Posterior vena cava (tissue), 2 donors: ENCODE results near the gene TRIM33. TPM values are rescaled to one million over a fixed set of nuclear protein-coding genes. Genes with fewer than 3 reads are reported as not detected.

Source experiments
- DNase-seq: peaks from one replicate; pipeline ENCODE4 v3.0.0-alpha.2; 2020; ENCODE audit warnings: low spot score
- intact Hi-C, 2 donors: fragments of 100-400 bp; cut with DNase I; formaldehyde crosslinking; loops; one replicate each; pipeline versions ENCODE4 v1.14.1 to v1.14.2; 2022 to 2023
- long read RNA-seq, 2 donors: library from polyadenylated mRNA; unstranded; transcript quantifications; one replicate each; pipeline ENCODE4 v2.0.0, GENCODE V29; 2020 to 2021
- total RNA-seq, 2 donors: library from RNA; stranded (reverse); fragmentation: NEBNext Ultra II Directional; extraction: Animal tissue kit (Norgen Biotek cat#: 25700); gene quantifications; one replicate each; pipeline ENCODE4 v1.2.1, GENCODE V29; 2021
- donor health status: DM: yes; HTN: yes; CAD: no.
- donor health status: DM: yes; HTN: yes; CAD: no.

The TRIM33 gene
- total RNA-seq, result 10 to 100 TPM; 25.9 to 28.2 TPM
- long read RNA-seq, donor 1, full-length matches to known transcripts, result 4 of 13 reads
- long read RNA-seq, donor 1, partial matches to known transcripts, result 7 of 13 reads
- long read RNA-seq, donor 1, other reads (novel, unspliced or antisense), result 2 of 13 reads
- long read RNA-seq, donor 2, partial matches to known transcripts, result 13 of 15 reads
- long read RNA-seq, donor 2, other reads (novel, unspliced or antisense), result 2 of 15 reads

DNA sequence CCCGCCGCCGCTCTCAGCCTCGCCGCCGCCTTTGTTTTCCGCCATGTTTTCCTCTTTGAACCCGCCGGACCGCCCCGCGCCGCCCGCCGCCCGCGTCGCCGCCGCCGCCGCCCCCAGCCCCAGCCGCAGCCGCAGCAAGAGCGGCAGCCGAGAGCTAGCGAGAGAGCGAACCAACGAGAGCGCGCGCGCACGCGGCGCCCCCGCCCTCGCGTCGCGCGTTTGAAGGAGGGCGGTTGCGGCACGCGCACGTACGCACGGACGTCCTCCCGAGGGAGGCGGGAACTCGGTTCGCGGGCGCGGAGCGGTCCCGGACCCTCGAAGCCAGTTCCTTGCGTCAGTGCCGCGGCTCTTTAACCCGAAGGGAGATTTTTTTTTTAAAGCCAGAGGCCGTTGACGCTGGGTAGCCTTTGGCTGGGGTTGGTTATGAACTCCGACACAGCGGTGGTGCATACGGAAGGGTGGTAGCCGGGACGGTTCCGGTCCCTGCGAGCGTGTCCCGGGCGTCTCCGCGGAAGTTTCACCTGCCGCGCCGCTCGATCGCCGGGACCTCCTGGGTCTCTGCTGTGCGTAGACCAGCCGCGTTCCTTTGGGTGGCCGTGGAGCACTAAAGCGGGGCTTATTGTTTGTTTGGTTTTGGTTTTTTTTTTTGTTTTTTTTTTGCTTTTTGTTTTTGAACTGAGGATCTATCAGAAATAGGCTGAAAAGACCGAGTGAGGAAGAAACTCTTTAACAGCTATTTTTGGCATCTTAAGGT is at the start of gene TRIM33:
Gene TRIM33 (minus strand): TSS at position 172 of the 754 bp plus-strand sequence. CDS start 127 bp downstream, at position 45.
- DNase-seq, result peak; percentile 98
- intact Hi-C loops, result no loop called here

DNA sequence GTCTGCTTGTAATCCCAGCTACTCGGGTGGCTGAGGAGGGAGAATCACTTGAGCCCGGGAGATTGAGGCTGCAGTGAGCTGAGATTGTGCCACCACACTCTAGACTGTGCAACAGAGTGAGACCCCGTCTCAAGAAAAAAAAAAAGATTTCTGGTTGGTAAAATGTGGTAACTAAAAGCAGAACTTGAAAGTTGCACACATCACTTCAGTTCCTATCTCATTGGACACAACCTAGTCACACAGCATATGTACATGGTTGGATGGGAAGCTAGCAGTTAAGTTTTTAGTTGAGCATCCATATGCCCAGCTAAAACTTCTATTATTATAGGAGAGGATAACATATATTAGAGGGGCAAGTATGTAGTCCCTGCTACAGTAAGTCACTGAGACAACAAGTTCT is 48.4 kb upstream of the TRIM33 start:
- intact Hi-C loops, result no loop called here

DNA sequence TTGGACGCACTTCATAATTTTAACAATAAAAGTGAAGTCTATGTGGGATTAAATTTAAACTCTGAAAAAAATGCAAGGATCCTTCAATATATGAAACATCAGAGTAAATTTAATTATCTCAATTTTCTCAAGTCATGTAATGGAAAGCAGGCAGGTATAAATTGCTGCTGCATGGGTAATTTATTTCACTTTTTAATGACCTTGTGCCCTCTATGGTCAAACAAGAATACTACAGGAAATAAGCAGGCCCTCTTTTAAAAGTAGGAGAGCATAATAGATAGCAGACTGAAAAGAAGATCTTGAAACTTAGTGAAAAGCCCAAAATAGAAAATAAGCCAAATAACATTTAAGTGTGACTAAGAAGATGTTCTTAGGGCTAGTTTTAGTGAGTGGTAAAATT is 47.5 kb upstream of the TRIM33 start:
- DNase-seq, result no peak
- intact Hi-C loops, result no loop called here

More for the DNA sequence above, 48.4 kb upstream of the TRIM33 start:
- DNase-seq, result no peak

DNA sequence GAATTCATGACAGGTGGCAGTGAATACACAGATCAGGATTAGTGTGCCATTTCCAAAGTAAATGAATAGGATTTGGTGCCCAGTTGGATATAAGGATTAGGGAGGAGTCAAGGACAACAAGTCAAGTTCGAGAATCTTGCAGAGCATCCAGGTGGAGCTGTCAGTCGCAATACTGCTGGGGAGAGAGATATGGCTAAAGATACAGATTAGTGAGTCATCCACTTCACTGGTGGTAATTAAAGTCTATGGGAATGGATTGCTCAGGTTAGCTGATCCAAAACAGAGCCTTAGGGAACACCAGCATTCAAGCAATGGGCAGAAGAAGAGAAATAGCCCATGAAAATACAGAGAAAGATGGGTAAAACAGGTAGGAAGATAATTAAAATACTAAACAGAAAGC is 43.6 kb upstream of the TRIM33 start:
- intact Hi-C loops, result no loop called here
- no peak for DNase-seq

DNA sequence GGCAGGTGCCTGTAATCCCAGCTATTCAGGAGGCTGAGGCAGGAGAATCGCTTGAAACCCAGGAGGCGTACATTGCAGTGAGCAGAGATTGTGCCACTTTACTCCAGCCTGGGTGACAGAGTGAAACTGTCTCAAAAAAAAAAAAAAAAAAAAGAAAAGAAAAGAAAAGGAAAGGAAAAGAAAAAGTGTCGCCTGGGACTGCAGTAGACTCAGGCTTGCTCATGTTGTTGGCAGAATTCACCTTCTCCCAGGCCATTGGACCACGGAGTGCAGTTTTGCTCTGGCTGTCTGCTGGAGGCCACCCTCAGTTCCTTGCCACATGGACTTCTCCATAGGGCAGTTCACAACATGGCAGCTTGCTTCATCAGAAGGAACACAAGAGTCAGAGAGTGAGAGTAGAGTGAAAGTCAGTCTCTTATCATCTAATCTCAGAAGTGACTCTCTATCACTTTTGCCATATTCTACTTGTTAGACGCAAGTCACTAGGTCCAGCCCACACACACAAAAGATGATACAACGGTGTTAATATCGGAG is 41.2 kb upstream of the TRIM33 start:
- intact Hi-C loops, result no loop called here
- no peak for DNase-seq

DNA sequence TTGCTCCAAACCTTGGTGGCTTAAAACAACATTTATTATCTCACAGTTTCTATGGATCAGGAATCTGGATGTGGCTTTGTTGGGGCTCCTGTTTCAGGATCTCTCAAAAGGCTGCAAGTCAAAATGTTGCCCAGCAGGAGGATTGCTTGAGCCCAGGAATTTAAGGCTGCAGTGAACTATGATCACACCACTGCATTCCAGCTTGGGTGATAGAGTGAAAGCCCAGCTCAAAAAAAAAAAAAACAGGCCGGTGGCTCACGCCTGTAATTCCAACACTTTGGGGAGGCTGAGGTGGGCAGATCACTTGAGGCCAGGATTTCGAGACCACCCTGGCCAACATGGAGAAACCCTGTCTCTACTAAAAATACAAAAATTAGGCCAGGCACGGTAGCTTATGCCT is 40.4 kb upstream of the TRIM33 start:
- DNase-seq, result no peak
- intact Hi-C loops, result no loop called here

DNA sequence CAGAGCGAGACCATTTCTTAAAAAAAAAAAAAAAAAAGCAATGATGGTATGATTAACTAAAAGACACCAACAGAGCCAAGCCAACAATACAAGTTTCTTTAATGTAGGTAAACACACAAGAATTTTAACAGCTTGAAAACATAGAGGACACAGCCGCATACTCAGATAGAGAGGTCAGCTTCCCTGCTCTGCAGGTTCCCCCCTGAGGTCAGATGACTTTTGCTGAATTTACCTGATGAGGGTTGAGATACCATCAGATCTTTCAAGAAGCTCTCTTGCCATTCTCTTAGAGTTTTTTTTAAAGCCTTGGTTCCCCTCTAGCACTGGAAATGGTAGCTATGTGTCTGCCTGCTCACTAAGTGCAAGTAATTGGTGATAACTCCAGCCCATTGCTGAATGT is 39.3 kb upstream of the TRIM33 start:
- intact Hi-C loops, result no loop called here
- no peak for DNase-seq

DNA sequence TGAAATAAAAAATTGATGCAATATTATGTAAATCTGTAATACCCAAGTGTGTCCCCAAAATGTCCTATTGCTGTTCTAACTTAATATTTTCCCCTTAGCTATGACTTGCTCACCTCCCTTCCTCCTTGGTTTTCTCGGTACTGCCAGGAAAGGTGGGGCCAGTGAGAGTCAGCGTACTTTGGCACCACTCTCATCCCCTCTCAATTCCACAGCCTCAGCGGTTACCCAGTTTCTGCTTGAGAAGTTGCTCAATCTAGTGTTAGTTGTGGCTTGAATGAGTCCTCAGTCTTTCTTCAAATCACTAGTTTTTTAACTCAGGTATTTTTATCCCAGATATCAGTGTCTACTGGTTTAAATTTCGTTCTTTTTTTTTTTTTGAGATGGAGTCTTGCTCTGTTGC is 38.1 kb upstream of the TRIM33 start:
- no peak for DNase-seq
- intact Hi-C loops, result no loop called here

DNA sequence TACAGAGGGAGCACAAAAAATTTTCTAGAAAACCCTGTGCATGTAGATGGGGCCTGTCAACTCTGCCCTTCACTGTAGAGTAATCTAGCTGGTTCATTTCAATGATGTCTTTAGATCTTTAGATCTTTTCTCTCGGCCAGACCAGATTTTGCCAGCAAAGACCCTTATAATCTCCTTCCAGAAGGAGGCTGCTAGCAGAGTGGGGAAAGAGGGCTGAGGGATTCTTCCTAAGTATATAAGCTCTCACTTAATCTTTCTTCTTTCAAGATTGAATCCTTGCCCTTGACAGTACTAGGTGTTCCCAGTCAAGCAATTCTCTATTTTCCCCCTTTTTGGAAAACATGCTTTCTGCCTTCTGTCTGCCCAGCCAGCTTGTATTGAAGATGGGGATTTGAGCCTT is 36.1 kb upstream of the TRIM33 start:
- intact Hi-C loops, result no loop called here
- no peak for DNase-seq

DNA sequence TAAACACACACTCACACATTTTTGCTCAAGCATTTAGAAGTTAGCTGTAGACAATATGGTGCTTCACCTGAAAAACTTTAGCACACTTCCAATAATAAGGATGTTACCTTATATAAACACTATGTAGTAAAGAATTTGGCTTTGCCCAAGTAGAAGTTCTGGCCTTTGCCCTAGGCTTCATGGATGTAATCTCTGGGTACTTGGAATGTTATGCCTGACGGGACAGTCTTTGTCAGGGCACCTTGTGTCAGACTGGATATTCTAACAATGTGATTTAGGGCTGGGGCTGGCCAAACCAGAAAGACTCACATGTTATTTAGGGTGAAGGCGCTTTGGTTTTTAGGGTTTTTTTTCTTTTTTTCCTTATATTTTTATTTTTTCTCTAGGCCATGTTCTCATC is 34.8 kb upstream of the TRIM33 start:
- intact Hi-C loops, result no loop called here
- no peak for DNase-seq

DNA sequence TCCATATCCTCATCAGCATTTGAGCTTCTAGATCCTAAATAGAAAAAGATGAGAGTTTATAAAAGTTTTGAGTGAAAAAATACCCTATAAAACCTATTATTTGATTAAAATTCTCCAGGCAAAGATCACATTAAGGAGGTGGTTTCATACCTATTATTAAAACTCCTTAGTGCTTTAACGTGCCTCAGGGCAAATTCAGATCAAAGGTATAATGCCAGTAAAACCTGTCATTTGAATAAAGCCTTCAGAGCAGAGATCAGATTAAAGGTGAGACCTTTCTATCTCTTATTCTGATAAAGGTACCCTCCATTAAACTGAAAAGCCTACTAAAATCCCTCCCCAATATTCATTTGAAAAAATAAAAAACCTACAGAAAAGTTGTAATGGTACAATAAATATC is 34.3 kb upstream of the TRIM33 start:
- DNase-seq, result no peak
- intact Hi-C loops, result no loop called here

DNA sequence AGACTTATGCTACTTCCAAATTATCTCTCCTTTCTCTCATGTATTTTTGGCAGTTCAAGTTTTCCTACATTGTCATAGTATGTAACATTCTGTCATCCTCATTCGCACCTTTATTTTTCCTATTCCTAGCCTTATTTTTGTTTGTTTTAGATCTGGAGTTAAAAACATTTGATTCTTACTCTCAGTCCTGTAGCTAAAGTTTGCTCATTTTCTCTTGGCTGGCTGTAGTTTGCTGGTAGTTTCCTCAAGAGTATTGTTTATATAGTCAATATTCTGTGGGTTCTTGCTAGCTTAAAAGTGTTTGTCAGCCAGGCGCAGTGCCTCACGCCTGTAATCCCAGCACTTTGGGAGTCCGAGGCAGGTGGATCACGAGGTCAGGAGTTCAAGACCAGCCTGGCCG is 29.8 kb upstream of the TRIM33 start:
- intact Hi-C loops, result no loop called here
- no peak for DNase-seq

DNA sequence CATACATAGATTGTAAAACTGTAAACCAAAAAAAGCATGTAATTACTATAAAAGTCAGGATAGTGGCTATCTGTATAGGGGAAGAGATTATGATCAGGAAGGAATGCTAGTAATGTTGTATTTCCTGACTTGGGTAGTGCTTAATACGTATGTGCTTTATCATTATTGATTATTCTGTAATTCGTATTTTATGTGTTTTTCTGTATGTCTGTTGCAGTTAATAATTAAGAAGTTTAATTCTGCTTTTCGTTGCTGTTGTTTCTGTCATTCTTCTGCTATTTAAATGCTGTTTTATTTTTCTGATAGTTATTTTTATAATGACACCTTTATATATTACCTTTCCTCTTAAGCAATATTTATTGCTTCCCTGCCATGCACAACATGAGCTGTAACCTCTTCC is 29.3 kb upstream of the TRIM33 start:
- DNase-seq, result no peak
- intact Hi-C loops, result no loop called here

DNA sequence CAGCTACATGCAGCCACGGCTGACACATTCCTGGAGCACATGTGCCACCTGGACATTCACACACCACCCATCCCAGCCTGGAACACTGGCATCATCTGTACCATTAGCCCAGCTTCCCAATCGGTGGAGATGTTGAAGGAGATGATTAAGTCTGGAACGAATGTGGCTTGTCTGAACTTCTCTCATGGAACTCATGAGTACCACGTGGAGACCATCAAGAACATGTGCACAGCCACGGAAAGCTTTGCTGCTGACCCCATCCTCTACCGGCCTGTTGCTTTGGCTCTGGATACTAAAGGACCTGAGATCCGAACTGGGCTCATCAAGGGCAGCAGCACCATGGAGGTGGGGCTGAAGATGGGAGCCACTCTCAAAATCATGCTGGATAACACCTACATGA is 25.0 kb upstream of the TRIM33 start:
- DNase-seq, result no peak
- intact Hi-C loops, result no loop called here

DNA sequence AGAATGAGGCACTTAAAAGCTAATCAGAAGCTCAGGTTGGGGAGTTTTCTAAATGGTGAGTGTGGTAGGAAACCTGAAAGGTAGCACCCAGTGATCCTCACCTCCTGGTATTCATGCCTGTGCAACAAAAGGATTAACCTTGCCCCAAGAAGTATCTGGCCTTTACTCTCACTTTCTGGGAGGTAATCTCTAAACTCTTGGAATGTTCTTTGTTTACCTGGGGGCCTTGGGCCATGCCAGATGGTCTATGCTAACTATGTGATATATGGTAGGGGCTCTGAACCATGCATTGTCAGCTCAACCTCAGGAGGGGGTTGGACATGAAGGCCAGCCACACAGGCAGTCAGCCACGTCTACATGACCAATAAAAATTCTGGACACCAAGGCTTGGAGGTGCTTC is 24.4 kb upstream of the TRIM33 start:
- DNase-seq, result no peak
- intact Hi-C loops, result no loop called here

DNA sequence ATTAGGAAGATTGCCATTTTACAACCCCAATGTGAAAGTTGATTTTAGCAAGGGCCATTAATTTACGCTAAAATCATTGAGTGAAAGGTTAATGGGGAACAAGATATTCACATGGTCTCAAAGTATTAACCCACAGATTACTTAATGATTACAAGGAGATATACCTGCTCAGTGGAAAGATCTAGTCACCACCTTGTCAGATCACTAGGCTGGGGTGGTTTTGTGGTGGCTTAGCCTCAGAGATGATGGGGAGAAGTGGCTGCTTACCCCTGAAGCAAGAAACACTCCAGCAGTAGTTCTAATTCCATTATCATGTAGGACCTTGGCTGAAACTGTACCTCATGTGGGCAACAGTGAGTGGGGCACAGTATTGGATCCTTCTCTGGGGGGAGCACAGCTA is 20.1 kb upstream of the TRIM33 start:
- no peak for DNase-seq
- intact Hi-C loops, result no loop called here

DNA sequence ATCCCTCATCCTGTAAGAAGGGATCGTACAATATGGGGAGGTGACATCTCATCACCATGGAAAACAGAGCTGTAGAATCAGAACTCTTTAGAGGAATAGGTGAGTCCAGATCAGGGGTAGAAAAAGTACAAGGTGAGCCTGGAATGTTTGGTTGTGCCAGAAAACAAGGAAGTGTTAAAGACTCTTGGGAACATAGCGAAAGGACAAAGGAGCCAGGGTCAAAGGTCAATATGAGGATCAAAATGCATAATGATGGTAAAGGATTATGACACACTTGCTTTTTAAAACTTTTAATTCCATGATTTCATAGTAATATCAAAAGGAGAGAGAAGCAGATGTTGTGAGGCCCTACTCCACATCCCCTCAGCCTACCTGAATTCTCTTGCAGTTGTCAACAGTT is 19.2 kb upstream of the TRIM33 start:
- DNase-seq, result no peak
- intact Hi-C loops, result no loop called here

DNA sequence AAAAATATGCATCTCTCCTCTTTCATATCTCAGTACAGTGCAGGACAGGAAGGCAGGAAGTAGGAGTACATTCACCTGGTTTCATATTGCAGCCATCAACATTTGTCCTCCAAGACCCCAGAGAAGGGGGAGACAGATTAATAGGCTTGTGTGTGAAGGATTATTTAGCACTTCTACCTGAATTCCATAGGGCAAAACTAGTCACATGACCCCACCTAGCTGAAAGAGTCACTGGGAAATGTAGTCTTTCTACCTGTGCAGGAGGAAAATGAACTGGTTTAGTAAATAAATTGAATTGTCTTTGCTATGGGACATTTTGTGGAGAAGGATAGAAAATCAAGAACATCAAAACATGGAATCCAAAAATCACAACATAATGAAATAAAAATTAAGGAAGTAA is 13.9 kb upstream of the TRIM33 start:
- intact Hi-C loops, result no loop called here
- no peak for DNase-seq

DNA sequence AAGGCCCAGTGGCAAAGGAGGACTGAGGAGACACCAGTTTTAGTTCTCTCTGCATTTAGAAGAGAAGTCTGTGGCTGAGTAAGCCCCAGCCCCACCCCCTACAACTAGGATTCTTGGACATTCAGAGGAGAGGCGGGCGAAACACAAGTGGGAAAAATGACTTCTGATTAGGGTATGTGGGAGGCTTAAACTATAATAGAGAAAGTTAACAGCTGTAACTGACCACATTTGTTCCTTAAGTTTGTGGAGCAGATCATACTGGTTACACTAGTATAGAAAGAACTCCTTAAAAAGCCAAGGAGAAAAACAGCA is 11.2 kb upstream of the TRIM33 start:
- intact Hi-C loops, result no loop called here
- no peak for DNase-seq

DNA sequence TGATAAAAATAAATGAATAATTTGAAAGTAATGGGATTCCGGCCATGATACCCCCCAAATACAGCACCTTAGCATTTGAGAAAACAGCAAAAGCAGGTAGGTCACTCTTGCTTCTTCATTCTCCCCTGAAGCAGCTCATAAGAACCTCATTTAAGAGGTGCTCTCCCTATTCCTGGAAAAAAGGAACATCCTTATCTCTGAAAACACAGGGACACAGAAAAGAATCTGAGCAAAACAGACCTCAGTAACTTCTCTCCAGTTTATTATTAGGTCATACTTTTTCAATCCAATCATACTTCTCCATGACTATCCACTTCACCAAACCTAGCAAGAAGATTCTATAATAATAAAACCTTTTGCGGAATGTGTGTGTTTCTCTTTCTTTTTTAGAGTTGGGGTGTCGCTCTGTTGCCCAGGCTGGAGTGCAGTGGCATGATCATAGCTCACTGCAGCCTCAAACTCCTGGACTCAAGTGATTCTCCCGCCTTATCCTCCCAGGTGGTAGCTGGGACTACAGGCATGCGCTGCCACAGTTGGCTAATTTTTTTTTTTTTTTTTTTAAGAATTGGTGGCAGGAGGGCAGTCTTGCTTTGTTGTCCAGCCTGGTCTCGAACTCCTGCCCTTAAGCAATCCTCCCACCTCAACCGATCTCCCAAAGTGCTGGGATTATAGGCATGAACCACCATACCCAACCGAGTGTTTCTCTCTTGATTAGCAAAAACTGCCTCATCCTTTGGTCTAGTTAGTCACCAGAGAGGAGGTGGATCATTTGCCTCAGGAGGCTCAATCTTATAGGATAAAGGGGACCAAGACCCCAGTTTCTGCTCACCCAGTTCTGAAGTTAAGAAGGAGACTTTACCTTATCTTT is 10.6 kb upstream of the TRIM33 start:
- intact Hi-C loops, result no loop called here
- no peak for DNase-seq
